ENCODE results near the gene ZNF181. TPM values are rescaled to one million over a fixed set of nuclear protein-coding genes. Genes with fewer than 3 reads are reported as not detected.

ZNF181 gene
- total RNA-seq, 1 donor from 2014 or later, result 7.3 TPM

- H3K27me3 Mint-ChIP-seq (ENCODE audit: low read depth), result no peaks in the 10 kb centered on the region
- peaks cover 18% of the 10 kb centered on the region for H3K36me3 Mint-ChIP-seq
- H3K4me3 Mint-ChIP-seq, result peak overlapping the region; percentile 62
- H3K4me1 Mint-ChIP-seq, result peaks cover 24% of the 10 kb centered on the region
- H3K27ac Mint-ChIP-seq, result peak overlapping the region; percentile 64
- no peak for TF ChIP-seq CTCF (IDR thresholded peaks at IDR 0.05; ENCODE audit: unreplicated experiment)
- DNase-seq (ENCODE audit: low spot score in 2 of 2, unreplicated experiment in 2 of 2), result no peak
- H3K9me3 Mint-ChIP-seq, result peaks cover 9% of the 10 kb centered on the region
Observed at GRCh38 chr19:34732612-34733211, 1.3 kb upstream of the ZNF181 start.

- Mint-ChIP-seq H3K27me3 (ENCODE audit: low read depth) (no peaks in the 10 kb centered on the region), H3K36me3 (peaks cover 22% of the 10 kb centered on the region), H3K27ac (peak overlapping the region; percentile 98), H3K4me3 (peak overlapping the region; percentile 90), H3K9me3 (peaks cover 13% of the 10 kb centered on the region), H3K4me1 (peaks cover 24% of the 10 kb centered on the region)
- TF ChIP-seq CTCF (IDR thresholded peaks at IDR 0.05; ENCODE audit: unreplicated experiment), result no peak
- peak in 1 of 2 experiments; percentile 42 for DNase-seq (ENCODE audit: low spot score in 2 of 2, unreplicated experiment in 2 of 2)
Observed at GRCh38 chr19:34733266-34733745, 737 bp upstream of the ZNF181 start.

- peak overlapping the region; percentile 90 for H3K4me3 Mint-ChIP-seq
- H3K36me3 Mint-ChIP-seq, result peaks cover 33% of the 10 kb centered on the region
- H3K27me3 Mint-ChIP-seq (ENCODE audit: low read depth), result no peaks in the 10 kb centered on the region
- TF ChIP-seq CTCF (IDR thresholded peaks at IDR 0.05; ENCODE audit: unreplicated experiment), result no peak
- peaks cover 20% of the 10 kb centered on the region for H3K9me3 Mint-ChIP-seq
- no peak for DNase-seq (ENCODE audit: low spot score in 2 of 2, unreplicated experiment in 2 of 2)
- H3K27ac Mint-ChIP-seq, result peak overlapping the region; percentile 98
- peaks cover 24% of the 10 kb centered on the region for H3K4me1 Mint-ChIP-seq
Observed at GRCh38 chr19:34734537-34735103, 577 bp downstream of the ZNF181 start.

- Mint-ChIP-seq H3K27ac (no peak overlapping the region), H3K9me3 (peaks cover 90% of the 10 kb centered on the region)
Observed at GRCh38 chr19:34744896-34745690, 11.1 kb downstream of the ZNF181 start.

GRCh38 chr19:34757441-34757840 lies 23.4 kb downstream of the ZNF181 start:
- H3K9me3 Mint-ChIP-seq, result peaks cover 82% of the 10 kb centered on the region
- no peak overlapping the region for H3K27ac Mint-ChIP-seq
- TF ChIP-seq CTCF (IDR thresholded peaks at IDR 0.05; ENCODE audit: unreplicated experiment), result no peak
- H3K4me3 Mint-ChIP-seq, result no peak overlapping the region
- H3K36me3 Mint-ChIP-seq, result peaks cover 63% of the 10 kb centered on the region
- no peaks in the 10 kb centered on the region for H3K4me1 Mint-ChIP-seq
- DNase-seq (ENCODE audit: low spot score in 2 of 2, unreplicated experiment in 2 of 2), result no peak
- H3K27me3 Mint-ChIP-seq (ENCODE audit: low read depth), result no peaks in the 10 kb centered on the region

More at GRCh38 chr19:34744896-34745690, 11.1 kb downstream of the ZNF181 start:
- no peak overlapping the region for H3K4me3 Mint-ChIP-seq
- TF ChIP-seq CTCF (IDR thresholded peaks at IDR 0.05; ENCODE audit: unreplicated experiment), result no peak
- H3K36me3 Mint-ChIP-seq, result peaks cover 83% of the 10 kb centered on the region
- no peaks in the 10 kb centered on the region for H3K27me3 Mint-ChIP-seq (ENCODE audit: low read depth)
- no peaks in the 10 kb centered on the region for H3K4me1 Mint-ChIP-seq
- no peak for DNase-seq (ENCODE audit: low spot score in 2 of 2, unreplicated experiment in 2 of 2)

Measured in mesothelial cell of epicardium (in vitro differentiated cells).